Osteoblast (primary cell): ENCODE results near the gene FAM120A. TPM values are rescaled to one million over a fixed set of nuclear protein-coding genes. Genes with fewer than 3 reads are reported as not detected.

Source experiments
- DNase-seq: peaks from one replicate; pipeline ENCODE4 v3.0.0; 2011; ENCODE audit warnings: low spot score, mixed read lengths; ENCODE audit not compliant: insufficient read length; ENCODE audit errors: missing footprints
- H2AFZ ChIP-seq: 2 replicates; pipeline ENCODE4 v1.6.0; 2011; ENCODE audit warnings: mild to moderate bottlenecking, low read length
- H3K27ac ChIP-seq: 2 replicates; pipeline ENCODE4 v1.5.1; 2011; ENCODE audit warnings: mild to moderate bottlenecking, low read depth, low read length, moderate library complexity
- H3K27me3 ChIP-seq: 2 replicates; pipeline ENCODE4 v1.6.0; 2012; ENCODE audit warnings: mild to moderate bottlenecking, control low read depth, inconsistent platforms, low read length, moderate library complexity; ENCODE audit not compliant: insufficient read depth
- H3K36me3 ChIP-seq: 2 replicates; pipeline ENCODE4 v1.5.1; 2011; ENCODE audit warnings: mild to moderate bottlenecking, low read length, control low read depth, moderate library complexity; ENCODE audit not compliant: insufficient read depth
- H3K4me1 ChIP-seq: 2 replicates; pipeline ENCODE4 v1.5.1; 2011; ENCODE audit warnings: mild to moderate bottlenecking, low read length, control low read depth, moderate library complexity; ENCODE audit not compliant: insufficient read depth
- H3K4me2 ChIP-seq: 2 replicates; pipeline ENCODE4 v1.6.0; 2011; ENCODE audit warnings: mild to moderate bottlenecking, low read length; ENCODE audit not compliant: insufficient read depth
- H3K4me3 ChIP-seq: fragments of 200-600 bp; sonication (generic); 3 replicates; pipeline ENCODE4 v1.5.1; 2012; ENCODE audit warnings: mild to moderate bottlenecking, low read length, inconsistent platforms; ENCODE audit not compliant: insufficient read depth
- H3K79me2 ChIP-seq: 2 replicates; pipeline ENCODE4 v1.6.0; 2012; ENCODE audit warnings: mild to moderate bottlenecking, low read length, control low read depth, inconsistent platforms; ENCODE audit not compliant: insufficient read depth
- H3K9me3 ChIP-seq: 2 replicates; pipeline ENCODE4 v1.5.1; 2011; ENCODE audit warnings: low read depth, low read length, control low read depth
- H4K20me1 ChIP-seq: 2 replicates; pipeline ENCODE4 v1.6.0; 2012; ENCODE audit warnings: mild to moderate bottlenecking, low read length, control low read depth; ENCODE audit not compliant: insufficient read depth
- CTCF ChIP-seq: IDR thresholded peaks from 2 replicates; pipeline ENCODE4 v1.5.1; 2011; ENCODE audit warnings: mild to moderate bottlenecking, low read depth, low read length, moderate library complexity; ENCODE audit errors: extremely low read depth
- total RNA-seq: library from RNA; depleted of rRNA; stranded (reverse); fragments of >200 nt; gene quantifications from 2 replicates; pipeline ENCODE4 v1.2.3, GENCODE V29; 2012

The FAM120A gene
- total RNA-seq, 1 donor, result 136 TPM

- H3K27me3 ChIP-seq, result no peaks in the 10 kb centered on the region
- no peaks in the 10 kb centered on the region for H3K9me3 ChIP-seq
- H4K20me1 ChIP-seq, result peaks cover 17% of the 10 kb centered on the region
- H3K4me1 ChIP-seq, result no peaks in the 10 kb centered on the region
- TF ChIP-seq CTCF, result no peak
- no peak for DNase-seq
- peaks cover 73% of the 10 kb centered on the region for H3K79me2 ChIP-seq
- no peak overlapping the region for H2AFZ ChIP-seq
- no peak overlapping the region for H3K27ac ChIP-seq
- H3K36me3 ChIP-seq, result peaks cover 43% of the 10 kb centered on the region
- H3K4me3 ChIP-seq, result no peak overlapping the region
- H3K4me2 ChIP-seq, result no peak overlapping the region
Observed at GRCh38 chr9:93523518-93524144, 72.1 kb downstream of the FAM120A start.

- H3K27ac ChIP-seq, result no peak overlapping the region
- H3K4me1 ChIP-seq, result no peaks in the 10 kb centered on the region
- H3K27me3 ChIP-seq, result no peaks in the 10 kb centered on the region
- no peaks in the 10 kb centered on the region for H3K9me3 ChIP-seq
- no peak overlapping the region for H3K4me2 ChIP-seq
- no peak for DNase-seq
- H3K36me3 ChIP-seq, result peaks cover 42% of the 10 kb centered on the region
- no peak overlapping the region for H2AFZ ChIP-seq
- H4K20me1 ChIP-seq, result peaks cover 17% of the 10 kb centered on the region
- no peak overlapping the region for H3K4me3 ChIP-seq
- H3K79me2 ChIP-seq, result peaks cover 60% of the 10 kb centered on the region
- no peak for TF ChIP-seq CTCF
Observed at GRCh38 chr9:93525476-93525875, 74.0 kb downstream of the FAM120A start.

- peaks cover 4% of the 10 kb centered on the region for H4K20me1 ChIP-seq
- no peak overlapping the region for H2AFZ ChIP-seq
- TF ChIP-seq CTCF, result no peak
- H3K4me3 ChIP-seq, result no peak overlapping the region
- no peaks in the 10 kb centered on the region for H3K9me3 ChIP-seq
- no peak overlapping the region for H3K4me2 ChIP-seq
- peaks cover 49% of the 10 kb centered on the region for H3K36me3 ChIP-seq
- H3K27ac ChIP-seq, result no peak overlapping the region
- H3K79me2 ChIP-seq, result peaks cover 30% of the 10 kb centered on the region
- DNase-seq, result no peak
- no peaks in the 10 kb centered on the region for H3K27me3 ChIP-seq
- no peaks in the 10 kb centered on the region for H3K4me1 ChIP-seq
Observed at GRCh38 chr9:93531374-93531773, 79.9 kb downstream of the FAM120A start.

GRCh38 chr9:93532141-93532540, 80.7 kb downstream of the FAM120A start:
- peaks cover 47% of the 10 kb centered on the region for H3K36me3 ChIP-seq

More at GRCh38 chr9:93532141-93532540, 80.7 kb downstream of the FAM120A start:
- Histone ChIP-seq H3K4me1 (no peaks in the 10 kb centered on the region), H3K27ac (no peak overlapping the region), H4K20me1 (peaks cover 4% of the 10 kb centered on the region), H3K4me2 (no peak overlapping the region), H3K27me3 (no peaks in the 10 kb centered on the region), H3K79me2 (peaks cover 27% of the 10 kb centered on the region), H2AFZ (no peak overlapping the region), H3K4me3 (no peak overlapping the region), H3K9me3 (no peaks in the 10 kb centered on the region)
- TF ChIP-seq CTCF, result no peak
- no peak for DNase-seq
